NCI-H2107 (cell line): ENCODE results near the gene SLC7A9.
"Not testable (repeated sequence)": the region's sequence is repeated elsewhere in the genome, so short reads cannot be mapped to it uniquely, and the experiment has no call there.

Experiments
- DNase-seq: peaks from one replicate; lab custom pipeline; 2025; lab: John Stamatoyannopoulos, UW

SLC7A9 gene

DNA sequence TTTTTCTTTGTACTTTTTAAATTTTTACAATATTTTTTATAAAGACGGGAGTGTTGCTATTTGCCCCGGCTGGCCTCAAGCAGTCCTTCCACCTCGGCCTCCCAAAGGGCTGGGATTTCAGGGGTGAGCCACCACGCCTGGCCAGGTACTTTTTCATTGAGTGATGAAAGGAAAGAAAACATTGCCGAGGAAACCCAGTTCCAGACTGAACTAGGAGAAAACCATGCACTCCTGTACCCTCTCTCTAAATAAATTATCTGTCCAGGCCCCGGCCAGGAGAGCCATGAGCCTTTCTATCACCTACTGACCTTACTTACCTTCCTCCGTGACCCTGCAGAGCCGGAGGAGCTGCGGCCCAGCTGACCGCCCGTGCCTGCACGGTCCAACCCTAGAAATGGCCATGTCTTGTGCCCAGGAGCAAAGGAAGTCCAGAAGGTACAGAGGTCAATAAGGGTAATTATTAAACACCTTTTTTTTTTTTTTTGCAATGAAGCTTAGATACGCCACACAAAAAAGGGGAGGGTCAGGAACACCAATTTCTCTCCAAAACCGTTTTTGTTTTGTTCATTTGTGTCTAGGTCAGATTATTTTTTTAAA lies at the start of gene SLC7A9:
TSS of gene SLC7A9 (minus strand) at position 399 of the 597 bp plus-strand sequence. CDS start 1,233 bp downstream, outside the sequence.
- DNase-seq: no peak

DNA sequence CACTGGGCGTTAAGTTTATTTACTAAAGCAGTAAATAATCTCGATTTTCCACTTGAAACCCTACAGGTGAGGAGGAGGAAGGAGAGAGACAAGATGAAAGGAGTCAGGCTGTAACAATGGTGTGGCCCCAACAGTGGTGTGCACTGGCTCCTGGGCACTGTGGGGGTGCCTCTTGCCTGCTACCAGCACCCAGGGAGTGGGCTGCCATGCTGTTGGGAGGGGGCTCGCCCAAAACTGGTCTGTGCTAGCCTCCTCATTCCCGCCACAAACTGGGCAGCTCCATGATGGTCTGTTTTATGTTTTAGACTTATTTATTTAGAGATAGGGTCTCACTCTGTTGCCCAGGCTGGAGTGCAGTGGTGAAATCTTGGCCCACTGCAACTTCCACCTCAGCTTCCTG lies 49.8 kb upstream of the SLC7A9 start:
- DNase-seq: no peak

DNA sequence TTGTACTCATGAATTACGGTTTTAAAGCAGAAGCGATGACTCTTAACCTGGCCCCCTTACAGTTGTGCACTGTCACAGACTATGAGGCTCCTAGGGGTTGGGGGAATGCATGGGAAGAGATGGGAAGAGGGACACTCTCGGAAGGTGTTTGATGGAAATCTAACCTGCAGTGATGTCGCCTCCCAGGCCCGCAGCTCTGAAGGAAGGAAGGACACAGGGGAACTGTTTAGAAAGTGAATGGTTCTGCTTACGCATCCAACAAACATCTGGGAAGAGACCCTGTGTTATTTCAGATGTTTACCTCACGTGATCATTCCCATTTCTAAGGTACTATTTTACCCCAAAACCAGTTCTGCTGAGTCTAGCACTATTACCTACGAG lies 48.0 kb upstream of the SLC7A9 start:
- DNase-seq: no peak

DNA sequence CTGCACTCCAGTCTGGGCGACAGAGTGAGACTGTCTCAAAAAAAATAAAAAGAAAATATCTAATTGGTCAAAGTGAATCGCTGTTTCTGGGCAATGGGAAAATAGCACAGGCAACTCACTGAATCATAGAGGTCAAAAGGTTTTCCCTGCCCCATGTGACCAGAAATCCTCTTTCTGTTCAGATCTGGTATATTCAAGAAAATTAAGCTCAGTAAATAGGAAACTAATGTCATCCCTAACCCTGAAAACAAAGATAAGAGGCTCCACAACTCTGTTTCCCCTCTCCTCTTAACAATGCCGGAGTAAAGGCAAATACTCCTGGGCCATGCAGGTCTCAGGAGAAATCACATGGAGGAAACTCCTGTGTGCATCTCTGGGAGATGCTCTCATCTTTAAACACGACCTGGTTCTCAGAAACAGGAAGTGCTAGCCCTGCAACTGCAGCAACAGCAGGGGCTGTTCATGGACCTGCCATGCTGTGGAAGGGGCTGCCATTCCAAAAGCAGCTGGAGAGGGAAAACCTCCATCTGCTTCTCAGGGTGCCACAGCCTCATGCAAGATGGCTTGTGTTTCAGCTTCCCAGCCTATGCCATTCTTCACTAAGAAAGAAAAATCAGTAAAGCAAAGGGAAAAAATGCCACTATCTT lies 47.5 kb upstream of the SLC7A9 start:
- DNase-seq: no peak

DNA sequence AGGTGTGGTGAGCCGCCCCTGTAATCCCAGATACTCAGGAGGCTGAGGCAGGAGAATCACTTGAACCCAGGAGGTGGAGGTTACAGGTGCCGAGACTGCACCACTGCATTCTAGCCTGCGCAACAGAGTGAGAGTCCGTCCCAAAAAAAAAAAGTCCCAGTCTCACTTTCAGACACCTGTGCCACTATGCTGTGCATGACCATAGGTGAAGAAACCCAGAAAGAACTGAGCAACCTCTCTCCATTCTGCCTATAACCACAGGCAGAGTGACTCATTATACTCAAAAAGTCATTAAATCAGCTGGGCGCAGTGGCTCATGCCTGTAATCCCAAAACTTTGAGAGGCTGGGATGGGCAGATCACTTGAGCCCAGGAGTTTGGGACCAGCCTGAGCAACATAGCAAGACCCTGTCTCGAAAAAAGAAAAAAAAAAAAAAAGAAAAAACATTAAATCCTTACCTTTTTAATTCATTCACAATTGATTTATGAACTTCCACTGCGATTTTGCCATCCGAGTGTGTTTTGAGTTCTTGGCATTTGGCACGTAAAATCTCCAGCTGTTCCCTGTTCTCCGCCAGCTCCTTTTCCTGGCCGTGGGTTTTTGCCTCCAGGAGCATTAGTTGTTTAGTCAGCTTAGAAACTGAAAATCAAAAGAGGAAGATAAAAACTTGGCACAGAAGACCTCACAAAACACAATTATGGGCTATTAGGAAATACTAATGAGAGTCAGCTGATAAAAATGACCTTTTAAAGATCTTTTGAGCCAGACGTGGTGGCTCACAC lies 45.5 kb upstream of the SLC7A9 start:
- no peak for DNase-seq

DNA sequence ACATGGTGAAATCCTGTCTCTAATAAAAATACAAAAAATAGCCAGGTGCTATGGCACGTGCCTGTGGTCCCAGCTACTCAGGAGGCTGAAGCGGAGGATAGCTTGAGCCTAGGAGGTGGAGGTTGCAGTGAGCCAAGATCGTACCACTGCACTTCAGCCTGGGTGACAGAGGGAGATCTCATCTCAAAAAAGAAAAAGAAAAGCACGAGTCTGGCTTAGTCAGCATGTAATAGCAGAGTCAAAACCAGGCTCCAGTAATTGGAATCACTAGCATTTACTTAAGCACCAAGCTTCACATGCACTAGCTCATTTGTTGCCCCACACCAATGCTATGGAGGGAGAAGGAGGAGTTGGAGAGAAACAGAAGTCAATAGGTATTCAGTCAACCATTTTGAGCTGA lies 41.9 kb upstream of the SLC7A9 start:
- DNase-seq: no peak

DNA sequence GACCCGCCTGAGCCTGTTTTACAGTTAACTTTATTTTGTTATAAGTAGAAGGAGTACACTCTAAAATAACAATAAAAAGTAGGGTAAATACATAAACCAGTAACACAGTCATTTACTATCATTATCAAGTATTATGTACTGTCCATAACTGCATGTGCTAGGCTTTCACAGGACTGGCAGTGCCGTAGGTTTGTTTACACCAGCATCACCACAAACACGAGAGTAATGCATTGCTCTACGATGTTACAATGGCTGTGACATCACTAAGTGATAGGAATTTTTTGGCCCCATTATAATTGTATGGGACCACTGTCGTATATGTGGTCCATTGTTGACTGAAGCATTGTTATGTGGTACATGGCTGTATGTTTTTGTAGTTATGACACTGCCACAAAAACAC lies 41.3 kb upstream of the SLC7A9 start:
- DNase-seq: no peak

DNA sequence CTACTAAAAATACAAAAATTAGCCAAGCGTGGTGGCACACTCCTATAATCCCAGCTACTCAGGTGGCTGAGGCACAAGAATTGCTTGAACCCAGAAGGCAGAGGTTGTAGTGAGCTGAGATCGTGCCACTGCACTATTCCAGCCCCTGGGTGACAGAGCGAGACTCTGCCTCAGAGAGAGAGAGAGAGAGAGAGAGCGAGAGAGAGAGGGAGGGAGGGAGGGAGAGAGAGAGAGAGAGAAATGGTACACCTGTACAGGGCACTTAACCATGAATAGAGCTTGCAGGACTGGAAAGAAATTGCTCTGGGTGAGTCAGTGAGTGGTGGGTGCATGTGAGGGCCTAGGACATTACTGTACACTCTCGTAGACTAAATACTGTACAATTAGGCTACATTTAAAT lies 40.5 kb upstream of the SLC7A9 start:
- no peak for DNase-seq

DNA sequence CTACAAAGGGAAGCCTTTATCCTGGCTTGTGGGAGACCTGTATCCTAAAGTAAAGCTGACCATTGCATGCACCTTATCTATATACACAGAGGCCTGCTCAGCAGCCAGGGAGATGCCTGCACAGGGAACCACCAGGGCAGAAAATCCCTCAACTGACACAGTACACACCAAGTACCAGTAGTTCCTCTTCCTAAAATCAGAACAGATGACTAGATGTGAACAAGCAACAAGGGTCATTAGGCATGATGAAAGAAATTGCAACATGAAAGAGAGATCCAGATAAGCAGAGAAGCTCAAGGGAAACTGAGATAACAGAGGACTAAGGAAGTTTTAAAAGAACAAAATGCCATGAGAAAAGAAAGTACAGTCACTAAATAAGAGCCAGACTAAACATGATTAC lies 39.7 kb upstream of the SLC7A9 start:
- no peak for DNase-seq

DNA sequence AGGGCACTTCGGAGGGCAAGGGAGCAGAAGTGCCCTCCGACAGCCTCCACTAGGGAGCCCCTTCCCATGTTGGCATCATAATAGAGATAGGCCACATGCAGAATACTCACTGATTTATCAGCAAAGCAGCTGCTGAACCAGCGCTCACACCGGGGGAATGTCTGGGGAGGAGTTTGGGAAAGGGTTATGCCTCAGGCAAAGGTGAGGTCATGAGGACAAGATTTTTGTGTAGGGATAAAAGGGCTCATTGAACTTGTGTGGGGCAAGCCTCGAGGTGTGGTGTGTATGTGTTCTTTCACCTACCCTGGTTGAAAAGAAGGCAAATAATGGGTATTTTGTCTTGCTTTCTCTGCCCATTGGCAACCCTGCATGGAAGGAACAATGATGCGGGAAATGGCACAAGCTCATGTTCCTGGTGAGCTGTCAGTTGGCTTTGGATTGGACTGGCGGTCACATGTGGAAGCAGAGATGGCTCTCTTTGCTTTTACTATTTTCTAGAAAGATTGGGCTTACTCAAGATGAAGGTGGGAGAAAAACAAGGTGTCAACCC lies 39.1 kb upstream of the SLC7A9 start:
- DNase-seq: no peak

DNA sequence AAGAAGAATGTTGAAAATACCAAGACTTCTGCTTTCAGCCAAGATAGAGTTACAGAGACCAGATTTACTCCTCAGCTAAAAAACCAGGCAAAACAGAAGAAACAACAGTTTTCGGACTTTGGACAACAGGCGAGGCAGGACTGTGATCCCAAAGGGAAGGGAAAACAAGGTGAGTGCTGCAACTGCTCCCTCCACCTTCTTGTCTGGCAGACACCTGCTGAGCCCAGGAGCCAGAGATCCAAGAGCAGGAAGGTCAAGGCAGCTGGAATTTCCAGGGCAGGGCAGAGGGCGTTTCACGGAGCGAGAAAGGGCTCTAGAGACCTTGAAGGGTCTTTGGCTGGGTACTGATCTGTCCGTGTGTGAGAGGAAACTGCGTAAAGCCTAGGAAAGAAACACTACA lies 32.9 kb upstream of the SLC7A9 start:
- DNase-seq: no peak

DNA sequence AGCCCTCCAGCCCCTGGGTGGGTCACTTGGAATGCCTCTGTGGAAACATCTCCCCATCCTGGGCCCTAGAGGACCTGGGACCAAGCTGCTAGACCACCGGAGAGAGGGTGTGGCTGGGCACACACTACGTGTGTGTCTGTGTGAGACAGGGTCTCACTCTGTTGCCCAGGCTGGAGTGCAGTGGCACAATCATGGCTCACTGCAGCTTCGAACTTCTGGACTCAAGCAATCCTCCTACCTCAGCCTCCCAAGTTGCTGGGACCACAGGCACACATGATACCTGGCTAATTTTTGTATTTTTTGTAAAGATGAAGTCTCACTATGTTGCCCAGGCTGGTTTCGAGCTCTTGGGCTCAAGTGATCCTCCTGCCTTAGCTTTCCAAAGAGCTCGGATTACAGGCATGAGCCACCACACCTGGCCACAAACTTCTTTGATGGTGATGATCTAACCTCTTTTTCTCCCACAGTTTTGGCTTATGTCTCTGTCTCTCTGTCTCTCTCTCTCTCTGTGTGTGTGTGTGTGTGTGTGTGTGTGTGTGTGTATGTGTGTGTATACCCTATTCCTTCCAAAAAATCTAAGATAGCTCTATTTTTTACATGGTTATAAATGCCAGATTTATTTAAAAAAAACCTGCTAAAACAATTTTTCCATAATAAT lies 32.1 kb upstream of the SLC7A9 start:
- DNase-seq: no peak

DNA sequence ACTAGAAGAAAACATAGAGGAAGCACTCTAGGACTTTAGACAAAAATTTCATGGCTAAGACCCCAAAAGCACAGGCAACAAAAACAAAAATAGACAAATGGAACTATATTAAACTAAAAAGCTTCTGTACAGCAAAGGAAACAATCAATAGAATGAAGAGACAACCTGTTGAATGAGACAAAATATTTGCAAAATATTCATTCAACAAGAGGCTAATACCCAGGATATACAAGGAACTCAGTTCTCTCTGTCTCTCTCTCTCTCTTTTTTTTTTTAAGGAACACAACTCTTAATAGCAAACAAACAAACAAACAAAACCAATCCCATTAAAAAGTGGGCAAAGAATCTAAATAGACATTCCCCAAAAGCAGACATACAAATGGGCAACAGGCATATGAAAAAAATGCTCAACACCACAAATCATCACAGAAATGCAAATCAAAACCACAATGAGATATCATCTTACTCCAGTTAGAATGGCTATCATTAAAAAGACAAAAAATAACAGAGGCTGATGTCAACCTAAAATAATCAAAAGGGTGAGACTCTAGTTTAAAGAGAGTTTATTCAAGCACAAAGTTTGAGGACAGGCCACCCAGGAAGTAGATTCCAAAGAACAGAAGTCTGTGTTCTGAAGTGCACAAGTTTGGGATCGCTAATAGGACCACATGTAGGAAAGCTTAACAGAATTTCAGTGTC lies 27.1 kb upstream of the SLC7A9 start:
- DNase-seq: no peak

DNA sequence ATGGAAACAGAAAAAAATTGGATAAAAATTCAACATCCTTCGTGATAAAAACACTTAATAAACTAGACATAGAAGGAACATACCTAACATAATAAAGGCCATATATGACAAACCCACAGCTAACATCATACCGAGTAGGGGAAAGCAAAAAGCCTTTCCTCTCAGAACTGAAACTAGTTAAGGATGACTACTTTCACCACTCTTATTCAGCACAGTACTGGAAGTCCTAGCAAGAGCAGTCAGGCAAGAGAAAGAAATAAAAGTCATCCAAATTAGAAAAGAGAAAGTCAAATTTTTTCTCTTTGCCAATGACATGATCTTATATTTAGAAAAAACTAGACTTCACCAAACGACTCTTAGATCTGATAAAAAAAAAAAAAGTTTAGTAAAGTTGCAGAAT lies 25.8 kb upstream of the SLC7A9 start:
- DNase-seq: no peak

DNA sequence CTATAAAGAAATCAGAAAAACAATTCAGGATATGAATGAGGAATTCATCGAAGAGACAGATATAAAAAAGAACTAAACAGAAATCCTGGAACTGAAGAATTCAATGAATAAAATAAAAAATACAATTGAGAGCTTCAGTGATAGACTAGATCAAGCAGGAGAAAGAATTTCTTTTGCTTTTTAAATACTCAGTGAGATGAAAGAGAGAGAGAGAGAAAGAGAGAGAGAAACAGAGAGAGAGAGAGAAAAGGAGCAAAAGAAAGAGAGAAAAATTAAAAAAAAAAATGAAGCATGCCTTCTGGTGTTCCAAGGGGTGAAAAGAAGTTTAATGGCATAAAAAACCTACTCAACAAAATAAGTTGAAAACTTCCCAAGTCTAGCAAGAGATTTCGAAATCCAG lies 22.0 kb upstream of the SLC7A9 start:
- no peak for DNase-seq

DNA sequence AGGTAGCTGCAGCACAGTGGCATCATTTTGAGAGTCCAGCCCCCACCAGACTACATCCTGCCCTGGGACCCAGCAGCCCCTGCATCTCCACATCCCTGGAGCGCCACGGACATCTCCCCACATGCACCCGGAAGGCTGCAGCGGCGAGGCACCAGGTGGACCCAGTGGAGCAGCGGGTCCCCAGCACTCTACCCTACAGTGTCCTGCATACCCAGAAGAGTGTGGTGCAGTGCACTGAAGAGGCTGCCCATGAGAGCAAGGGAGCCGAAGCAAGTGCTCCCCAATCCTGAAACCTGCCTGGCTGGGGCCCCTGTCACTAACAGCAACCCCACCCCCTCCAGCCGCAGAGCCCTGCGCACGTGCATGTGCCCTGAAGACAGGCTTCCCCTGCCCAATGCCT lies 21.3 kb upstream of the SLC7A9 start:
- DNase-seq: no peak

DNA sequence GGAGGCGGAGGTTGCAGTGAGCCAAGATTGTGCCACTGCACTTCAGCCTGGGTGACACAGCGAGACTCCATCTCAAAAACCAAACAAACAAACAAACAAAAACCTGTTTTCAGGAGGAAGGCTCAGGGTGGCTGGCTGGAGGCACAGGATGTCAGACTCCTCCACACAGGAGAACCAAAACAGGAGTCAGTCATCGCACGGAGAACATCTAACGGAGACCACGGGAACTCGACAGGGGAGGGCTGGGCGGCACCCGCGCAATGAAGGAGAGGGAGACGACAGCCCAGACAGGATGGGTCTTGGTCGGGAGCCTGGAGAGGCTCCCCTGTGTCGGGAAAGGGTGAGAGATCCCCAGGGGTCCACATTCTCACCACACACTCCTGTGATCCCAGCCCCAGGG lies 20.8 kb upstream of the SLC7A9 start:
- no peak for DNase-seq

DNA sequence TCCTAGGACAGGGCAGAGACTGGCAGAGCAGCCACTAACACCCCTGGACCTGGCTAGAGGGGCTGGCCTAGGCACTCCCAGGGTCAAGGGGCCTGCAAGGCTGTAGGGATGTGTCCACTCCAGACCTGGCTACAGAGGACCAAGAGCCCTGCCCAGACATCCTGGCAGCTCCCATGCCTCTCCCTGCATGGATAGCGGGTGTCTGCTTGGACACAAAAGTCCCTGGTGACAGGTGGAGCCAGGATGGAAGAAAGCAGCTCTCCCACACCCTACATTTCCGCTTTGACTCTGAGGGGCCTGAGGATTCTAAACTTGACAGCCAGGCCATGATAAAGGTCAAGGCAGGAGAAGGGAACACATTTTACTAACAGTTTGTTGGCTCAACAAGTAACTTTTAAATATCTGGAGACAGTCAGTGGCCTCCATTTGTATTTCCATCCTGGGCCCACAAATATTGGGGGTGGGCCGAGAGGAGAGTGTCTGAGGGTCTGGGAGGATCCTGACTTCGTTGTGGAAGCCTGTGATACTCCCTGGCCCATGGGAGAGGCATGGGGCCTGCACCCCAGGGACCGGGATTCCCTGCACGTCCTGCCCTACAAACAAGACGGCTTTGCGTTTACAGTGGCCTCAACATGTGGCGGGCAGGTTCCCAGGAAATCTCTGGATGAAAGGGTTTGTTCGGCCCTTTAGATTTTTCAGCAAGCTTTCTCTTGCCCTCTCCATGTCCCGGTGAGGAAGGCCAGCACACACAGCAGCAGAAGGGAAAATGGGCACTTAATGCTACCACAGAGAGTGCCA lies 19.8 kb upstream of the SLC7A9 start:
- DNase-seq: no peak

DNA sequence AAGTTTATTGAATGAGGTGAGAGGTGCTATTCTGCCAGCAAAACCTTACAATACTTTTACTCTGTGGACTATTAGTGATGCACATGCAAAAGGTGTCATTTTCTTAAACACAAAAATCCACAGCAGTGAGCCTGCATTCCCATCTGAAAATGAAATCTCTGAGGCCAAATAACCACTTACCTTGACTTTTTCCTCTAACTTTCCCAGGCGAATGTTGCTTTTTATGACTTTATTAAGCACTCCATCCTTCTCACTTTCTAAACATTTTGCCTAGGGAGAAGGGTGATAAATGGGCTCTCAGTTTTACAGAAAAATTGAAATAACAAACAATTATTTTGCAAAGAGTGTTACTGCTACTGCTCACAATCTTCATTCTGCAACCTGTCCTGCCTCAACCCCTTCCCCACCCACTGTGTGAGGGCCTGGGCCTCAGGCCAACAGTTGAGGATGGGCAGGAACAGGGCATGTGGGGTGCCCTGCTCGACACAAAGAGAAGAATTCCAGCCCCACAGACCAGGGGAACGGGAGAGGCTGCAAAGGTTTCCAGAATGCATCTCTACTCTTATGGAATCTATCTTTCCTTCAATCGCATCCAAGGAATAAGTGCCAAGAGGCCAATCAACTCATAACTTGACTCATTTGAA lies 18.1 kb upstream of the SLC7A9 start:
- DNase-seq: no peak

DNA sequence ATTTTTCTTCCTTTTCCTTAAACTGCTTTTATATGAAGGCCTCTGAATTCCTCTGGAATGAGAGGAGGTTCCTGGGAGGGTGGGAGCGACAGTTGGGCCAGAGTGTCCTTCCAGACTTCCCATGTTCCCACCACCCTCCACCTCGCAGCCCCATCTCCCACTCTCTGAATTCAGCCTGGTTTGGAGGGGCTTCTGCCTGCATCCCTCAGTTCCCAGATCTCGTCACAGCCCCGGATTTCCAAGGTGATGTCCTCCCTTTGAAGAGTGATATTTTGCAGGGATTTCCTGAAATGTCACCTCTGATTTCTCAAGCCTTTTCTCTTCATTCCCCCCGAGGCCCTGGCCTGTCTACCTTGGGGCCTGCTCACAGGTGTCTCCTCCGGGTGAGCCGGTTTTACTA lies 16.7 kb upstream of the SLC7A9 start:
- DNase-seq: no peak

DNA sequence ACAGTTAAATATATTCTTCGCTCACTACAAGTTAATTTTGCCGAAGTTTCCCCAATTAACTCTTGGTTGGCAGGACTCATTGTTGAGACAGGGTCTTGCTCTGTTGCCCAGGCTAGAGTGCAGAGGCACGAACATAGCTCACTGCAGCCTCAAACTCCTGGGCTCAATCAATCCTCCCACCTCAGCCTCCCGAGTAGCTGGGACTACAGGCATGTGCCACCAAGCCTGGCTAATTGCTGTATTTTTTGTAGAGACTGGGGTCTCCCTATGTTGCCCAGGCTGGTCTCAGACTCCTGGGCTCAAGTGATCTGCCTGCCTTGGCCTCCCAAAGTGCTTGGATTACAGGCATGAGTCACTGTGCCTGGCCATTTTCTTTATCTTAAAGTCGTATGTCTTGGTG lies 15.7 kb upstream of the SLC7A9 start:
- DNase-seq: not testable (repeated sequence)
